ENCODE results near the gene ALOX12.
"Not testable (repeated sequence)": the region's sequence is repeated elsewhere in the genome, so short reads cannot be mapped to it uniquely, and the experiment has no call there.

The ALOX12 gene, protein sequence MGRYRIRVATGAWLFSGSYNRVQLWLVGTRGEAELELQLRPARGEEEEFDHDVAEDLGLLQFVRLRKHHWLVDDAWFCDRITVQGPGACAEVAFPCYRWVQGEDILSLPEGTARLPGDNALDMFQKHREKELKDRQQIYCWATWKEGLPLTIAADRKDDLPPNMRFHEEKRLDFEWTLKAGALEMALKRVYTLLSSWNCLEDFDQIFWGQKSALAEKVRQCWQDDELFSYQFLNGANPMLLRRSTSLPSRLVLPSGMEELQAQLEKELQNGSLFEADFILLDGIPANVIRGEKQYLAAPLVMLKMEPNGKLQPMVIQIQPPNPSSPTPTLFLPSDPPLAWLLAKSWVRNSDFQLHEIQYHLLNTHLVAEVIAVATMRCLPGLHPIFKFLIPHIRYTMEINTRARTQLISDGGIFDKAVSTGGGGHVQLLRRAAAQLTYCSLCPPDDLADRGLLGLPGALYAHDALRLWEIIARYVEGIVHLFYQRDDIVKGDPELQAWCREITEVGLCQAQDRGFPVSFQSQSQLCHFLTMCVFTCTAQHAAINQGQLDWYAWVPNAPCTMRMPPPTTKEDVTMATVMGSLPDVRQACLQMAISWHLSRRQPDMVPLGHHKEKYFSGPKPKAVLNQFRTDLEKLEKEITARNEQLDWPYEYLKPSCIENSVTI

DNA sequence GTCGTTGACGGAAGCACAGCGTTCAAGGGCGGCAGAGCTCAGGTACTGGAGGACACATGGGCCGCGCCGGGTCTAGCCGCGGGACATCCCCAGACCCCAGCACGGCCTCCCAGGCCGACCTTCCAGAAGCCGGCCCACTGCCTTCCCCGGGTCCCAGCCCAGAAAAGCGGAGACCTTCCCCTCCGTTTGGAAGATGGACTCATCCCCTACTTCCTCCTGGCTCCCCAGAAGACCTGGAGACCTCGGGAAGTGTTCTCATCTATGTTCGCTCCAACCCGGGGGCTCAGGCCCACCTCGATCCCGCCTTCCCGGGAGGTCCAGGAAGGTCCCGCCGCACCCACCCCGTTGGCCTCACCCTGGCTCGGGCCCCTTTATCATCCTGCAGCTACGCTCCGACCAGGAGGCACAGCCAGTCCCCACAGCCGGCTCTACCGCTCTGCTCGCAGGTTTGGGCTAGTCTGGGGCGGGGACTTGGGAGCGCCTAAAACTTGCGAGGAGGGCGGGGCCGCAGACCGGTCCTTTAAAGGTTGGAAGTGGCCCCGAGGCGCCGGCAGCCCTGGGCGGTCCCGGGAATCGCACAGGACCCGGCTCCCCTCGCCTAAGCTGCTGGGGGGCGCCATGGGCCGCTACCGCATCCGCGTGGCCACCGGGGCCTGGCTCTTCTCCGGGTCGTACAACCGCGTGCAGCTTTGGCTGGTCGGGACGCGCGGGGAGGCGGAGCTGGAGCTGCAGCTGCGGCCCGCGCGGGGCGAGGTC lies at the start of gene ALOX12:
Gene ALOX12 (plus strand): TSS at position 550 of the 756 bp plus-strand sequence. CDS start 69 bp downstream, at position 619.
- no peak for DNase-seq

DNA sequence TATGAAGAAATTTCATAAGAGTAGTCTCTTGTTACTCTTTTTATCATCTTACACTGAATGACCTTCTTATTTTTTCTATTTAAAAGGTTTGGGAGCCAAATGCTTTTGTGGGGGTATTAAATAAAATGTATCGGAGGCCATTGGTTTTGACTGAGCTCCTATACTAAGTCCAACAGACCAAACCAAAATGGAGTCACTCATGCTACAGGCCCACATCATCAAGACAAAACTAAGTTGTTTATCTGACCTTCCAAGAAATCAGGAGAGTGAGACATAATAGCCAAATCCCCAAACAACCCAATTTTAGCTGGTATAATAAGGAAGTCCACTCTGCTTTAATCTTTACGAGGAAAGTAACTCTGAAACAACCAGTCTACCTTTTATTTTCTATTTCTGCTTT lies 48.1 kb upstream of the ALOX12 start:
- no peak for DNase-seq

GRCh38 chr17:6948562-6948961 lies 47.3 kb upstream of the ALOX12 start:
- DNase-seq, result peak; percentile 20

- DNase-seq, result no peak
Measured at GRCh38 chr17:6948976-6949375, 46.9 kb upstream of the ALOX12 start.

- DNase-seq, result not testable (repeated sequence)
Measured at GRCh38 chr17:6950938-6951337, 44.9 kb upstream of the ALOX12 start.

DNA sequence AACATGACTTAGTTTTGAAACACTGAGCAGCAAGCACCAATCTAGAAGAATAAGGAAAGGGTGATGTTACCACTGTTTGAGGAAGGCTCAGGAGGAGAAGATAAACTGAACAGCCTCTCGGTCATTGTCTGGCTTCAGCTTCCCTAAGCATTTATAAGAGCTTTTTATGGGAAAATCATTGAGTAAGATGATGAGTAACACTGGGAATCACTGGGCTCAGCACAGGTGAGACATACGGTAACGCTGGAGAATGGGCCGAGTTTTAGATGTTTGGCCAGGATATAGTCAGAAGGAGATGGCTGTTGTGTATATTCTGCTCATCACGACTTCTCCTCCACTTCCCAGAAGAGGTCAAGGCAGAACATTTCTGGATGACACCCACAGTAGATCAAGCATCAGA lies 42.2 kb upstream of the ALOX12 start:
- no peak for DNase-seq

GRCh38 chr17:6959700-6960099 lies 36.1 kb upstream of the ALOX12 start:
- DNase-seq, result no peak

DNA sequence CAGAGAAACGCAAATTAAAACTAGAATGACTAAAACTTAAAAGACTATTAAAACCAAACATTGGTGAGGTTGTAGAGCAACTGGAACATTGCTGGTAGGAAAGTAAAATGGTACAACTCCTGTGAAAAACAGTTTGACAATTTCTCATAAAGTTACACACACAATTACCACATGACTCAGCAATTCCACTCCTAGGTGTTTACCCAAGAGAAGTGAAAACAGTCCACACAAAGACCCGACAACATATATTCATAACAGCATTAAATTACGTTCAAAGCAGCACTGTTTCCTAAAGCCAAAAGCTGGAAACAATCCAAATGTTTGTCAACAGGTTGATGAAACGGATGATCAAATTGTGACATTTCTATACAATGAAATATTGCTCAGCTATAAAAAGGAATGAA lies 26.5 kb upstream of the ALOX12 start:
- no peak for DNase-seq

- no peak for DNase-seq
Measured at GRCh38 chr17:6970992-6971391, 24.9 kb upstream of the ALOX12 start.

DNA sequence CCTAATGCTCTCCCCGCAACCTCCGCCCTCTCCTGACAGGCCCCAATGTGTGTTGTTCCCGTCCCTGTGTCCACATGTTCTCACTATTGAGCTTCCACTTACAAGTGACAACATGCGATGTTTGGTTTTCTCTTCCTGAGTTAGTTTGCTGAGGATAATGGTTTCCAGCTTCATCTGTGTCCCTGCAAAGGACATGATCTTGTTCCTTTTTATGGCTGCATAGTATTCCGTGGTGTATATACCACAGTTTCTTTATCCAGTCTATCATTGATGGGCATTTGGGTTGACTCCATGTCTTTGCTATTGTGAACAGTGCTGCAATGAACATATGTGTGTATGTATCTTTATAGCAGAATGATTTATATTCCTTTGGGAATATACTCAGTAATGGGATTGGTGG lies 16.4 kb upstream of the ALOX12 start:
- not testable (repeated sequence) for DNase-seq

GRCh38 chr17:6981426-6981825 lies 14.4 kb upstream of the ALOX12 start:
- DNase-seq, result no peak

DNA sequence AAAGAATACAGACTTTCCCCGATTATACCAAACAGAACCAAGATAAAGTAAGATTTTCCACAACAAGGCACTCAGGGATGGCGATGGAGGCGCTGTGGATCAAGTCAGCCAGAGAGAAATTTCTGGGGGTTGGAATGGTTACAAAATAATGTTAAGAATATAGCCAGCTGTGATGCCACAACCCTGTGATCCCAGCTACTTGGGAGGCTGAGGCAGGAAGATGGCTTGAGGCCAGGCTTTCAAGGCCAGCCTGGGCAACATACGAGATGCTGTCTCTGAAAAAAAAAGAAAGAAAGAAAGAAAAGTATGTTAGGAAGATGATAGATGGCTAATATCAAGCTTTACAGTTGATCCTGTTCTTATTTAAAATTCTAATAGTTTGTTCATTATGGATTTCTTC lies 10.6 kb upstream of the ALOX12 start:
- no peak for DNase-seq

- DNase-seq, result no peak
Measured at GRCh38 chr17:6986676-6987075, 9.2 kb upstream of the ALOX12 start.

DNA sequence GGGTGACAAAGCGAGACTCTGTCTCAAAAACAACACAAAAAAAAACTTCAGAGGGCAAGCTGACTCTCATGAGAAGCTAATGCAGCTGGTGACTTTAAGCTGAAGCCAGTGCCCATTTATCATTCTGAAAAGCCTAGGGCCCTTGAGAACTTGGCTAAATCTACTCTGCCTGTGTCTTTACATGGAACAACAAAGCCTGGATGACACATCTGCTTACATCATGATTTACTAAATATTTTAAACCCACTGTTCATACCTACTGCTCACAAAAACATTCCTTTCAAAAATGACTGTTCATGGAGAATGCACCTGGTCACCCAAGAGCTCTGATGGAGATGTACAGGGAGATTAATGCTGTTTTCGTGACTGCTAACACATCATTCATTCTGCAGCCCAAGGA lies 6.1 kb upstream of the ALOX12 start:
- no peak for DNase-seq

- not testable (repeated sequence) for DNase-seq
Measured at GRCh38 chr17:6993613-6994056, 2.2 kb upstream of the ALOX12 start.

DNA sequence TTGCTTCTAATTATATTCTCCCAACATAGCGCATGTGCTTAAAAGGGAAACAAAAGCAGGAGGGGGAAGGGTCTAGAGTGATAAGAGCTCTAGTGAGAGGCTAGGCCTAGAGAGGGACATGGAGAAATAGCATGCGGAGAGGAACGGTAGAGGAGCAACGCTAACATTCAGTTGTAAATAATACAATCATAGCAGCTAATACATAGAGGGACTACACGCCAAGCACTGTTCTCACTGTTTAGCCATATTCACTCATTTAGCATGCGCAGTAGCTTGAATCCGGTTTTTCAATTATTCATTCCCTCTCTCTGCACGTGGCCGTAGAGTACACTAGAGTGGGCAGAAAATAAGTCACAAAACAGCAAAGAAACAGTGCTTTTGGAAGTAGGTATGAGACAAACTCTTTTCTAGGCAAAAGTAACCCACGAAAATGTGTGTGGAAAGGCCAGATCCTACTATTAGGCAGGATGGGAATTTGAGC lies 1.7 kb upstream of the ALOX12 start:
- no peak for DNase-seq

DNA sequence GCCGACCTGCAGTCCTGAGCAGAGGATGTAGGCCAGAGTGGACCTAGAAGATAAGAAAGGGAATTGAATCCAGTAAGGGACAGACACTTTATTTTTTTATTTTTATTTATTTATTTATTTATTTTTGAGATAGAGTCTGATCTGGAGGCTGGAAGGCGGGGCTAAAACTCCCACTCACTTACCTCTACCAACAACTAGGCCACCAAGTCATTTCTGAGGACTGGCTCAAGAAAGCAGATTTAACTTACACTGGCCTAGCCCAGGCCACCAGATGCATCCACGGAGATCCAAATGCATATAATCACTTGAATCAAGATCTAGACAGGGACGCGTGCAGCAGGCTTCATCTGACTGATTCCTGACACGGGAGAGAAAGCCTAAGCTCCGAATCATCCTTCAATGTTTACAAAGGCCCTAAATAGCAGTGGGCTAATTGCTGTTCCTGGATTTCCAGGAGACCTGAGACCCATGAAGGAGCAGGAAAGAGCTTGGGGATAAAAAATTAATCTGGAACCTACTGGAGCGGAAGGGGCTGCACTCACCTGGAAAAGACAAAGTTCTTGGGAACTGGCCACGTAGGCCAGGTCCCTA lies 1.1 kb upstream of the ALOX12 start:
- DNase-seq, result no peak

GRCh38 chr17:6996256-6997011 lies 585 bp downstream of the ALOX12 start:
- no peak for DNase-seq

GRCh38 chr17:6997171-6997570 lies 1.3 kb downstream of the ALOX12 start:
- DNase-seq, result no peak

DNA sequence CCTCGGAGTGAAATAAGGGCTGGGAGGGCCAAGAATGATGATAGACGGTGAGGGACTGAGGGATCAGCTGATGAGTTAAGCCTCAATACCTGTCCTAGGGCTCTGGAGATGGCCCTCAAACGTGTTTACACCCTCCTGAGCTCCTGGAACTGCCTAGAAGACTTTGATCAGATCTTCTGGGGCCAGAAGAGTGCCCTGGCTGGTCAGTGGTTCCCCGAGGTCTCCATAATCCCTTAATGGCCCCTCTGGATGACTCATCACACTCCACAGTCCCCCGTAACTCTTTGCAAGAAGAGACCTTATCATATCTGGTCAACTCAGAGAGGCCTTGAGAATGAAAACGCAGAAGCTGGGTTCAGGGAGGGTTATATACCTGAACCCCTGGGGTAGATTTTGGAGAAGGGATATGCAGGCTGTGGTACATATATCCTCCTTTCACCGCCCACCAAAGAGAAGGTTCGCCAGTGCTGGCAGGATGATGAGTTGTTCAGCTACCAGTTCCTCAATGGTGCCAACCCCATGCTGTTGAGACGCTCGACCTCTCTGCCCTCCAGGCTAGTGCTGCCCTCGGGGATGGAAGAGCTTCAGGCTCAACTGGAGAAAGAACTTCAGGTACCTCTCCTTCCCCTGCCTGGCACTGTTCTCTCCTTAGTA lies 3.1 kb downstream of the ALOX12 start:
- no peak for DNase-seq

GRCh38 chr17:7001318-7001961 lies 5.6 kb downstream of the ALOX12 start:
- DNase-seq, result peak; percentile 63
